HepG2 (cell line): Measurements from ENCODE around the gene RBP7. TPM values are rescaled to one million over a fixed set of nuclear protein-coding genes. Genes with fewer than 3 reads are reported as not detected.

Experiments used
- ATAC-seq: fragments of 200-7000 bp; cut with Tn5 transposase; 3 replicates; pipeline ENCODE4 v1.9.1; 2020; ENCODE audit warnings: mild to moderate bottlenecking, moderate library complexity
- BruUV-seq: library from RNA; stranded (reverse); fragments of 400-500 nt; replicated peaks from 2 replicates; lab custom pipeline; 2021; lab: Mats Ljungman, UMichigan
- CTCF ChIA-PET: fragments of 300-600 bp; formaldehyde crosslinking; extraction: SDS; loops from one replicate; lab custom pipeline; 2021; ENCODE audit warnings: low total read pairs, inconsistent platforms, low intra/inter-chr PET ratio; lab: Yijun Ruan, JAX
- POLR2A ChIA-PET: fragments of 350-600 bp; sonication (Branson Sonifier 250); formaldehyde crosslinking; loops from one replicate; lab custom pipeline; 2020; ENCODE audit warnings: antibody characterized with exemption, inconsistent platforms; lab: Yijun Ruan, JAX
- DNase-seq: peaks from one replicate; pipeline ENCODE4 v3.0.0-alpha.2; 2015; ENCODE audit warnings: low spot score
- FAIRE-seq: peaks from 3 replicates; lab custom pipeline; 2011; peaks lifted over from hg19 to GRCh38; lab: Jason Lieb, UNC
- H2AFZ ChIP-seq: one replicate; pipeline ENCODE4 v1.6.1; 2011; ENCODE audit warnings: low read length, inconsistent platforms
- H3K27ac ChIP-seq: fragments of 300-600 bp; 3 replicates; pipeline ENCODE4 v1.8.0; 2011; ENCODE audit warnings: mixed run types, mild to moderate bottlenecking, mixed read lengths, low read length, inconsistent platforms; ENCODE audit not compliant: insufficient read depth; ENCODE audit errors: extremely low read length
- H3K27me3 ChIP-seq, 2 experiments: fragments of 200-600 bp in 1 of 2; 2 replicates in 1 of 2; 3 replicates in 1 of 2; pipeline versions ENCODE4 v1.6.0 to v1.8.0; 2011; ENCODE audit warnings: low read length in 2 of 2, mild to moderate bottlenecking in 2 of 2, moderate library complexity in 2 of 2, inconsistent platforms in 1 of 2; ENCODE audit not compliant: insufficient read depth in 2 of 2, control insufficient read depth in 1 of 2
- H3K36me3 ChIP-seq, 2 experiments: fragments of 200-600 bp in 1 of 2; replicated peaks in 1 of 2; 2 replicates in 1 of 2; 3 replicates in 1 of 2; pipeline versions ENCODE4 v1.5.1 to v1.8.0; 2011; ENCODE audit warnings: low read length in 2 of 2, inconsistent platforms in 1 of 2; ENCODE audit not compliant: insufficient read depth in 2 of 2, control insufficient read depth in 1 of 2
- H3K4me1 ChIP-seq: 2 replicates; pipeline ENCODE4 v1.5.1; 2012; ENCODE audit warnings: low read length, inconsistent platforms; ENCODE audit not compliant: insufficient read depth
- H3K4me2 ChIP-seq: 2 replicates; pipeline ENCODE4 v1.6.0; 2011; ENCODE audit warnings: low read depth, low read length, inconsistent platforms
- H3K4me3 ChIP-seq, 3 experiments: fragments of 200-600 bp in 1 of 3; sonication (generic), shearing (Covaris generic) in 1 of 3; replicated peaks in 1 of 3; 2 replicates each; pipeline ENCODE4 v1.5.1; 2011 to 2016; ENCODE audit warnings: low read length in 3 of 3, inconsistent platforms in 2 of 3, low read depth in 2 of 3, mild to moderate bottlenecking in 2 of 3, control low read depth in 1 of 3, mixed read lengths in 1 of 3; ENCODE audit not compliant: insufficient read depth in 1 of 3
- H3K79me2 ChIP-seq: one replicate; pipeline ENCODE4 v1.6.1; 2011; ENCODE audit warnings: low read length, inconsistent platforms; ENCODE audit not compliant: insufficient read depth
- H3K9ac ChIP-seq: 2 replicates; pipeline ENCODE4 v1.6.0; 2011; ENCODE audit warnings: mild to moderate bottlenecking, low read depth, low read length, inconsistent platforms; ENCODE audit not compliant: insufficient read depth
- H3K9me3 ChIP-seq: 2 replicates; pipeline ENCODE4 v1.5.1; 2012; ENCODE audit warnings: mild to moderate bottlenecking, low read length
- H4K20me1 ChIP-seq: 2 replicates; pipeline ENCODE4 v1.6.0; 2011; ENCODE audit warnings: inconsistent platforms, mild to moderate bottlenecking, low read length, moderate library complexity; ENCODE audit not compliant: insufficient read depth
- BCL3 ChIP-seq: sonication (generic); formaldehyde crosslinking; IDR thresholded peaks from 2 replicates; pipeline ENCODE4 v1.5.1; 2020; ENCODE audit warnings: mild to moderate bottlenecking, missing genetic modification reagents, moderate library complexity
- DMTF1 ChIP-seq: sonication (generic); formaldehyde crosslinking; IDR thresholded peaks from 2 replicates; pipeline ENCODE4 v1.4.0; 2020; ENCODE audit warnings: mild to moderate bottlenecking, missing genetic modification reagents
- HOMEZ ChIP-seq: IDR thresholded peaks from 2 replicates; pipeline ENCODE4 v1.6.1; 2016; ENCODE audit warnings: low read depth
- MAFF ChIP-seq: IDR thresholded peaks from 2 replicates; pipeline ENCODE4 v1.6.1; 2011; ENCODE audit warnings: low read depth, low read length, improper control_type of control experiment
- MAFK ChIP-seq, 2 experiments: IDR thresholded peaks in 1 of 2; conservative IDR thresholded peaks in 1 of 2; 2 replicates each; pipeline ENCODE4 v1.6.1; 2011; ENCODE audit warnings: improper control_type of control experiment in 2 of 2, low read length in 2 of 2
- MEIS1 ChIP-seq: sonication (generic); formaldehyde crosslinking; IDR thresholded peaks from 2 replicates; pipeline ENCODE4 v1.9.0; 2021; ENCODE audit warnings: mild to moderate bottlenecking, missing genetic modification reagents, moderate library complexity, borderline replicate concordance
- NFE2L1 ChIP-seq: sonication (generic); formaldehyde crosslinking; IDR thresholded peaks from 2 replicates; pipeline ENCODE4 v1.4.0; 2020; ENCODE audit warnings: missing genetic modification reagents, mild to moderate bottlenecking, borderline replicate concordance
- POLR2AphosphoS2 ChIP-seq: IDR thresholded peaks from 2 replicates; pipeline ENCODE4 v1.6.1; 2011; ENCODE audit warnings: low read depth, low read length, improper control_type of control experiment
- PRDM4 ChIP-seq: sonication (generic); formaldehyde crosslinking; IDR thresholded peaks from 2 replicates; pipeline ENCODE4 v1.9.0; 2021; ENCODE audit warnings: missing genetic modification reagents, borderline replicate concordance
- RXRB ChIP-seq: IDR thresholded peaks from 2 replicates; pipeline ENCODE4 v1.6.1; 2016; ENCODE audit warnings: borderline replicate concordance, missing genetic modification reagents, missing compliant biosample characterization
- ZBTB26 ChIP-seq: IDR thresholded peaks from 2 replicates; pipeline ENCODE4 v1.6.1; 2016; ENCODE audit warnings: missing compliant biosample characterization, missing genetic modification reagents, borderline replicate concordance
- ZBTB44 ChIP-seq: sonication (generic); formaldehyde crosslinking; IDR thresholded peaks from 2 replicates; pipeline ENCODE4 v1.4.0; 2020; ENCODE audit warnings: missing genetic modification reagents
- ZFP62 ChIP-seq: sonication (generic); formaldehyde crosslinking; IDR thresholded peaks from 2 replicates; pipeline ENCODE4 v1.4.0; 2020; ENCODE audit warnings: missing genetic modification reagents
- ZNF703 ChIP-seq: sonication (generic); formaldehyde crosslinking; IDR thresholded peaks from 2 replicates; pipeline ENCODE4 v1.5.1; 2020; ENCODE audit warnings: missing genetic modification reagents, mild to moderate bottlenecking, moderate library complexity, borderline replicate concordance
- in situ Hi-C: cut with HindIII; loops from 2 replicates; pipeline ENCODE4 v1.10.0; 2017; ENCODE audit warnings: low pct_unique_long_range_greater_than_20kb; ENCODE audit not compliant: extremely low pct_ligation_motif_present
- intact Hi-C: fragments of 100-400 bp; cut with micrococcal nuclease; formaldehyde crosslinking; loops from one replicate; pipeline ENCODE4 v1.10.0; 2022; ENCODE audit not compliant: unreplicated experiment
- polyA plus RNA-seq, 8 experiments: library from polyadenylated mRNA; depleted of rRNA in 3 of 8; stranded (reverse) in 7 of 8; unstranded in 1 of 8; fragments of >200 nt; fragmentation: Illumina TruSeq in 4 of 8; extraction: Trizol in 4 of 8; gene quantifications; 2 replicates each; pipeline versions ENCODE4 v1.2.1 to v1.2.3, GENCODE V29; 2011 to 2016; ENCODE audit warnings: low read depth in 4 of 8, missing spikeins in 1 of 8, mixed read lengths in 1 of 8; ENCODE audit not compliant: insufficient read depth in 1 of 8
- total RNA-seq, 5 experiments: library from RNA; depleted of rRNA; stranded (reverse); fragments of >200 nt; fragmentation: Illumina TruSeq; extraction: Trizol; gene quantifications; 2 replicates each; pipeline ENCODE4 v1.2.3, GENCODE V29; 2016; ENCODE audit warnings: low read depth in 1 of 5

Gene RBP7
- total and polyA plus RNA-seq, 2 of the 13 experiments (the other 11 are each of a cell fraction or from before 2014, with no cell fraction given), result 1.6 to 2.0 TPM

- no peaks in the 10 kb centered on the region for H3K36me3 ChIP-seq
- no peak for DNase-seq
- intact Hi-C loops (no loop called here), in situ Hi-C loops (no loop called here)
- H3K4me2 ChIP-seq, result no peak overlapping the region
- peaks cover 10% of the 10 kb centered on the region; the same call in 1 of the 2 replicates for H3K4me1 ChIP-seq
- no peak for ATAC-seq
- no peaks in the 10 kb centered on the region for H3K79me2 ChIP-seq
- H4K20me1 ChIP-seq, result no peaks in the 10 kb centered on the region
- H3K4me3 ChIP-seq, result no peak overlapping the region
- H3K27me3 ChIP-seq, result no peaks in the 10 kb centered on the region
- peaks cover 3% of the 10 kb centered on the region; the same call in 1 of the 2 replicates for H3K9me3 ChIP-seq
- ChIA-PET POLR2A (no interaction called here), CTCF (no interaction called here)
- no peak overlapping the region for H3K27ac ChIP-seq
- H3K9ac ChIP-seq, result no peak overlapping the region
- no TSS peak for BruUV-seq
- no peak for FAIRE-seq
- H2AFZ ChIP-seq, result no peak overlapping the region
- TF ChIP-seq BCL3 (no peak), NFE2L1 (CRISPR knock-in tag) (no peak), DMTF1 (CRISPR knock-in tag) (no peak), ZFP62 (CRISPR knock-in tag) (no peak), ZBTB26 (CRISPR knock-in tag) (no peak), RXRB (CRISPR knock-in tag) (no peak), PRDM4 (CRISPR knock-in tag) (no peak), MAFK (conservative IDR thresholded peaks at IDR 0.05 in 1 of 2, IDR thresholded peaks at IDR 0.05 in 1 of 2; ENCODE audit: low read length in 2 of 2) (peak; percentile 25 to 78; a peak in 3 of 4 replicates), POLR2AphosphoS2 (no peak), HOMEZ (CRISPR knock-in tag) (no peak), MEIS1 (CRISPR knock-in tag) (no peak), ZNF703 (CRISPR knock-in tag) (no peak), MAFF (peak; percentile 53; the same call in 1 of the 2 replicates), ZBTB44 (CRISPR knock-in tag) (no peak)
Observed at GRCh38 chr1:10027027-10027426, 30.0 kb downstream of the RBP7 start.
